GM10248 (cell line): ENCODE results near the gene LASP1.
A peak's percentile ranks its signal among the peaks of the same experiment; 100 is the strongest.
"Not testable (repeated sequence)": the region's sequence is repeated elsewhere in the genome, so short reads cannot be mapped to it uniquely, and the experiment has no call there.

Source experiments
- CTCF ChIA-PET: fragments of 300-600 bp; sonication (Branson Sonifier 250); formaldehyde crosslinking; extraction: SDS; loops from one replicate; lab custom pipeline; 2021; ENCODE audit warnings: antibody characterized with exemption; lab: Yijun Ruan, JAX
- POLR2A ChIA-PET: fragments of 350-650 bp; sonication (Branson Sonifier 250); formaldehyde crosslinking; extraction: SDS; loops from one replicate; lab custom pipeline; 2020; ENCODE audit warnings: antibody characterized with exemption; lab: Yijun Ruan, JAX
- DNase-seq: peaks from one replicate; pipeline ENCODE4 v3.0.0; 2012; ENCODE audit errors: extremely low spot score
- CTCF ChIP-seq: IDR thresholded peaks from 2 replicates; pipeline ENCODE4 v1.5.1; 2012; ENCODE audit warnings: mild to moderate bottlenecking, low read depth; ENCODE audit errors: extremely low read depth, missing control alignments, control extremely low read depth

LASP1 gene

GRCh38 chr17:38911081-38911730, 41.3 kb downstream of the LASP1 start:
- CTCF ChIA-PET = interaction anchor here (1.3 to 2.0 kb wide), 3 partner anchors 12 to 333 kb away, joined by 3 to 5 read pairs (median 5); no protein-coding TSS in a partner anchor
- POLR2A ChIA-PET = no interaction called here
- no peak for TF ChIP-seq CTCF
- no peak for DNase-seq

GRCh38 chr17:38911731-38912081, 41.8 kb downstream of the LASP1 start:
- CTCF ChIA-PET = interaction anchor here (1.5 kb wide), 1 partner anchor 11 kb away, joined by 3 read pairs; no protein-coding TSS in a partner anchor
- POLR2A ChIA-PET, DNase-seq: not testable (repeated sequence)

- ChIA-PET POLR2A (no interaction called here), CTCF (interaction anchor here (1.2 kb wide), 1 partner anchor 10 kb away, joined by 5 read pairs; no protein-coding TSS in a partner anchor)
- peak; percentile 11 for DNase-seq
- TF ChIP-seq CTCF = no peak
Measured at GRCh38 chr17:38912221-38912813, 42.5 kb downstream of the LASP1 start.

- CTCF ChIA-PET = interaction anchor here (0.9 to 2.0 kb wide), 4 partner anchors 9 to 238 kb away, joined by 3 to 7 read pairs (median 4); no protein-coding TSS in a partner anchor
- DNase-seq = no peak
- TF ChIP-seq CTCF = no peak
- POLR2A ChIA-PET = no interaction called here
Measured at GRCh38 chr17:38914741-38915638, 45.1 kb downstream of the LASP1 start.

- POLR2A ChIA-PET = no interaction called here
- TF ChIP-seq CTCF = no peak
- CTCF ChIA-PET = interaction anchor here (0.9 to 2.0 kb wide), 4 partner anchors 8 to 238 kb away, joined by 3 to 7 read pairs (median 4); no protein-coding TSS in a partner anchor
- DNase-seq = no peak
Measured at GRCh38 chr17:38915639-38915995, 45.8 kb downstream of the LASP1 start.

- ChIA-PET POLR2A (no interaction called here), CTCF (interaction anchor here (0.9 kb wide), 1 partner anchor 9 kb away, joined by 3 read pairs; the partner anchor contains the start of gene LASP1NB)
- no peak for TF ChIP-seq CTCF
- DNase-seq = no peak
Measured at GRCh38 chr17:38916771-38917170, 46.9 kb downstream of the LASP1 start.
